ENCODE results near the gene TFIP11. TPM values are rescaled to one million over a fixed set of nuclear protein-coding genes. Genes with fewer than 3 reads are reported as not detected.

The TFIP11 gene
- total RNA-seq, 4 donors from 2014 or later: 14.8 to 39.1 (median 20.2) TPM

- no peak for TF ChIP-seq CTCF (IDR thresholded peaks at IDR 0.05)
- ATAC-seq (ENCODE audit: low FRiP score) (no peak), DNase-seq (ENCODE audit: low spot score) (no peak)
Observed at GRCh38 chr22:26554956-26555355, 42.7 kb upstream of the TFIP11 start.

GRCh38 chr22:26553056-26553752 lies 40.9 kb upstream of the TFIP11 start:
- ATAC-seq (ENCODE audit: low FRiP score): no peak
- TF ChIP-seq CTCF (IDR thresholded peaks at IDR 0.05): no peak

GRCh38 chr22:26552466-26552865 lies 40.2 kb upstream of the TFIP11 start:
- no peak for DNase-seq (ENCODE audit: low spot score)
- no peak for TF ChIP-seq CTCF (IDR thresholded peaks at IDR 0.05)

More at GRCh38 chr22:26553056-26553752, 40.9 kb upstream of the TFIP11 start:
- DNase-seq (ENCODE audit: low spot score): no peak

GRCh38 chr22:26551568-26551967 lies 39.3 kb upstream of the TFIP11 start:
- DNase-seq (ENCODE audit: low spot score) (no peak), ATAC-seq (ENCODE audit: low FRiP score) (no peak)
- TF ChIP-seq CTCF (IDR thresholded peaks at IDR 0.05): no peak

More at GRCh38 chr22:26552466-26552865, 40.2 kb upstream of the TFIP11 start:
- ATAC-seq (ENCODE audit: low FRiP score): no peak

GRCh38 chr22:26550498-26551033 lies 38.3 kb upstream of the TFIP11 start:
- TF ChIP-seq CTCF (IDR thresholded peaks at IDR 0.05): no peak
- DNase-seq (ENCODE audit: low spot score) (no peak), ATAC-seq (ENCODE audit: low FRiP score) (no peak)

- DNase-seq (ENCODE audit: low spot score) (no peak), ATAC-seq (ENCODE audit: low FRiP score) (no peak)
- no peak for TF ChIP-seq CTCF (IDR thresholded peaks at IDR 0.05)
Observed at GRCh38 chr22:26549902-26550497, 37.7 kb upstream of the TFIP11 start.

GRCh38 chr22:26548984-26549383 lies 36.7 kb upstream of the TFIP11 start:
- DNase-seq (ENCODE audit: low spot score) (no peak), ATAC-seq (ENCODE audit: low FRiP score) (no peak)
- no peak for TF ChIP-seq CTCF (IDR thresholded peaks at IDR 0.05)
